Measurements from ENCODE around the gene TMEM204.

Gene TMEM204

DNA sequence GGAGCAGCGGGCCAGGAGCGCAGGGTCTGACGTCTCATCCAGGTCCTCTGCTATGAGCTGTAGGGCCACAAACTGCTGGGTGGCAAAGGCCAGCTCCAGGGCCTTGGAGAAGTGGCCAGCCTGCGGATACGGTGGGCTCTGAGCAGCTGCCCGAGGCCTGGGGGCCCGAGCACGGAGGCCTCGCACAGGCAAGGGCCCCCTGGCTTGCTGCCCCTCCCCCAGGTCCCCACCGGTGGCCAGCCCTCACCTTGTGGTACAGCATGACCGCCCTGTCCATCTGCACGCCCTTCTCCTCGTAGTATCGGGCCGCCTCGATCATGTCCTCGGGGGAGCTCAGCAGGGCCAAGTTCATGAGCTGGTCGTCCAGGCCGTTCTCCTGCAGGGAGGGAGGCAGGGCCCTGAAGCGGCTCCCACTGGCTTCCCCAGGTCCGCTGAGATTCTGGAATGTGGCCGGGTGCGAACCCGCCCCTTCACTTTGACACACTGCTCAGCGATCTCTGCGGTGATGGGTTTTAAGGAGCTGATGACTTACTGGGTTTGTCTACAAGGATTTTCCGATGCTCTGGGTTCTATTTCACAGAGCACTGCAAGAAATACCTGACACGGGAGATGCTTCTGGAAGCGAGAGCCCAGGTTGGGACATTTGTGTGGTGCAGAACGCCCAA, 9.8 kb upstream of the TMEM204 start:
- no peak for FAIRE-seq

DNA sequence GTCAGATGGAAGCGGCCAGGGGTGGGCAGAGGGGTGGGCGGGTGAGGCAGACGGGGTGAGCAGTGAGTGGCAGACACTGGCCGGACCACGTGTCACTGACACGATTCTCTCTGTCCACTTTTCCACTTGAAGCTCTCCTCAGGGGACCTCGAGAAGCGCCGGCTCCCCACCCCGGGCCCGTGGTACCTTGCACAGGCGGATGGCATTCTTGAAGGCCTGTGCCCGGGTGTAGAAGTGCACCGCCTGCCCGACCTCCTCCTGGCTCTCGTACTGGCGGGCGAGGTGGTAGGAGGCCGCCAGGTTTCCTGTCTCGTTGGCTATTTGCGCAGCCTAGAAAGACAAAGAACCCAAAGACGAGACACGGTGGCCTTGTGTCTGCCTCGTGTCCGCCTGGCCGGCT, 9.1 kb upstream of the TMEM204 start:
- FAIRE-seq: no peak

DNA sequence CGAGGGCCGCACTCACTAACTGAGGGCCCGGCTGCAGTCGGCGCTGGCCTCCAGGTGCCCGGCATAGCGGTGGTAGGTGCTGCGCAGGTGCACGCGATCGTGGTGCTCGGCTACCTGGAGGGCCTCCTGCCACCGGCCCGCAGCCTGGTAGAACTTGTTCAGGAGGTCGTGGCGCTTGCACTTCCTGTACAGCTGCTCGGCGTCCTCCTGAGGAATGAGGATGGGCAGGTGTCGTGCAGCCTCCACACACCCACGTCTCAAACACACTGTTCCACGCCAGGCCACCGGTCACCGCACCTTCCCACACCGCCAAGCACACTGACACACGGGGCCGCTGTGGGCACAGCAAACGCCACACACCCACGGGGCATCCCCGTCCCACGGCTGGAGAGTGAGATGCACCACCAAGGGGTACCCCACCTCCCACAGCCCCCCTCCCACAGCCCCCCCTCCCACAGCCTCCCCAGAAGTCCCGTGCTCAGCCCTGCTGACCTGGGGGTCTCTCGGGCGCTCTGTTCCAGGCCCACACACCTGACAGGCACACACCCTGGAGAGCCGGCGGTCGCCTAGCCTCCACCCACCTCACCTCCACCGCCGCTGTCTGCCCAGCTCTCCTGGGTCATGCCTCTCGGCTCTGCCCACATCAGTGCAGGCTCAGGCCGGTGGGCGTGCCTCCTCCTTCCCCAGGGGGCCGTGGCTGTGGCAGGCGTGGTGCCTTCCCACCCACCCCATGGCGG, 7.4 kb upstream of the TMEM204 start:
- no peak for FAIRE-seq

DNA sequence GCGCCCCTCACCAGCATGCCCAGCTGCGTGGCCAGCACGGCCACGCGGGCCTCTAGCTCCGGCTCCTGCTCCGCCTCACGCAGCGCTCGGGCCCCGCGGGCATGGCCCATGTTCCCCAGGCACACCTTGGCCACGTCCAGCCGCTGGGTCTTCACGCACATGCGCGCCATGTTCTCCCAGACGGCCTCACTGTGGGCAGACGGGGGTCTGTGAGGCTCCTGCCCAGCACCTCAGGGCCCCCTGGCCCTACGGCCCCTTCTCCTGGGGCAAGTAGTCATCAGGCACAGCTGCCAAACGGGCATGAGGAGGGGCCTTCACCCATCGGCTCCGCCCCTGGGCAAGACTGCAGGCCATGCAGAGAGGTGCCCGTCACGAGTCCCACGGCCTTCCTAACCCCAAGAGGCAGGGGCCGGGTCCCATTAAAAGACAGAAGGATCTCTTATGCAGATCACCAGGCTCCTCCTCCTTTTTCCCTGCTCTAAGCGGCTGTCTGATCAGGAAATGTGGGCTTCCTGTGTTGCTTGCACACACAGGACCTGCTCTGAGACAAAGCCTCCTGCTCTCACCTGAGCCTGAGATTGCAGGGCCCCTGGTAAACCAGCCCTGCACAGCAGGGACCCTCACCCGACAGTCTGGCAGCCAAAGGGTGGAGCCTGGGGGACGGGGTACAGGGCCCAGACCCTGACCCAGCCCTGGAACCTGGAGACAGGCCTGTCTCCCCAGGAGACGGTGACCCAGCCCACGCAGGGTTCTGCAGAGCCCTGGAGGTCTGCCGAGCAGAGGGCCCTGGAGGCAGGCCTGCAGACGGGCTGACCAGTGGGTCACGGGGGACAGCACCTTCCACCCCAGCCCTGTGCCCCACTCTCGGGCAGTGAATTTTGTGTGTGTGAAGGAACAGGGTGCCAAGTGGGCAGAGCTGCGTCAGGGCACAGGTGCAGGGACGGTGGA, 6.6 kb upstream of the TMEM204 start:
- FAIRE-seq: no peak

DNA sequence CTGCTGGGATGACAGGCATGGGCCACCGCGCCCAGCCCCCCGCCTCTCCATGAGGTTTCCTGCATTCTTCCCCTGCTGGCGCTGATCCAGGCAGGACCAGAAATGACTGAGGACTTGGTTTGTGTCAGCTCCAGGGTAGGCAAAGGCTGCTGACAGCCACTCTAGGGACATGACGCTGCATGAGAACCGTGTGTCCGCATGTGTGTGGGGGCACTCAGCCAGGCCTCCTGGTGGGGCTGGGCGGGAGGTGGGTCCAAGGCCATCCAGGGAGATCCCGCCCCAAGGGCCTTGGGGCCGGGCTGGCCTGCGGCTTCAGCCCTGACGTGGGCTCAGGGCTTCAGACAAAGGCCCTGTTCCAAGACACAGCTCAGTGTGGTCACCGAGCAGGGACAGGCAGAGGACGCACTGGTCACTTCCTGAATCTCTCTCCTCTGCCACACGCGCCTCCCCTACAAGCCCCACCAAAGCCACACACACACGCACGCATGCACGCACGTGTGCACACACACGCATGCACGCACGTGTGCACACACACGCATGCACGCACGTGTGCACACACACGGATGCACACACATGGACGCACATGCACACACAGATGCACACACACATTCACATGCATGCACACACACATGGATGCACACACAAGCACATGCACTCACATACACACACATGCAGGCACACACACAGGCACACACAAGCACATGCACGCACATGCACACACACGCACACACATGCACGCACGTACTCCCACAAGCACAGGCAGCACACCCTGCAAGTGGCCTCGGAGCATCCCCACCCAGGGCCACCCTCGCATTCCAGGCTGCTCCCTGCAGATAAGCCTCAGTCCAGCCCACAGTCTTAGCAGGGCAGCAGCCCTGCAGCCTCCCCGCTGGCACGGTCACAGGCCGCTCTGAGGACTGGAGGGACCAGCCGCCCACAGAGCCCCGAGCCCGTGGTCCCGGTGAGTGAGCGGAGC, 5.3 kb upstream of the TMEM204 start:
- no peak for FAIRE-seq

DNA sequence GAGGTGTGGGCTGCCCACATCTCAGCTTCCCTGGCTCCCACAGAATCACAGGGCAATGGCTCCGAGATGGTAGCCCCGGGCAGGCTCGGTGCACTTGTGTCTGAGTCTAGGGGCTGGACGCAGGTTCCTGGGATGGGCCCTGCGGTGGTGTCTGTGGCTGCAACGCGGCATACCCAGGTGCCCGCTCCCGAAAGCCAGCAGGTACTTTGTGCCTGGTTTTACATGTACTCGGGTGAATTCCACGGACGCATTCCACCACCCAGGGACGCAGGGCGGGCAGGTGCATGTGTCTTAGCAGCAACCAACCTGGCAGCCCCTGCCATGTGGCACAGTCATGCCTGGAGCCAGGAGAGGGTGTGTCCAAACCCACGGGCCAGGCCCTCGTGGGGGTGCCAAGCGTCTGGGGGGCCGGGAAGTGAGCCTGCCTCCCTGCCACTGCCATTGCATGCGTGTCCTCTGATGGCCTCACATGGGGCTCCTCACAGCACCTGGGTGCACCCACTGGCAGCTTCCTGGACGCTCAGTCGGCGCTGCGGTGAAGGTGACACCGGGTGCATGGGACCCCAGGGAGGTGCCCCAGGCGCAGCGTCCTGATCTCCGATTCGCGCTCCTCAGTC, 4.4 kb upstream of the TMEM204 start:
- FAIRE-seq: no peak

DNA sequence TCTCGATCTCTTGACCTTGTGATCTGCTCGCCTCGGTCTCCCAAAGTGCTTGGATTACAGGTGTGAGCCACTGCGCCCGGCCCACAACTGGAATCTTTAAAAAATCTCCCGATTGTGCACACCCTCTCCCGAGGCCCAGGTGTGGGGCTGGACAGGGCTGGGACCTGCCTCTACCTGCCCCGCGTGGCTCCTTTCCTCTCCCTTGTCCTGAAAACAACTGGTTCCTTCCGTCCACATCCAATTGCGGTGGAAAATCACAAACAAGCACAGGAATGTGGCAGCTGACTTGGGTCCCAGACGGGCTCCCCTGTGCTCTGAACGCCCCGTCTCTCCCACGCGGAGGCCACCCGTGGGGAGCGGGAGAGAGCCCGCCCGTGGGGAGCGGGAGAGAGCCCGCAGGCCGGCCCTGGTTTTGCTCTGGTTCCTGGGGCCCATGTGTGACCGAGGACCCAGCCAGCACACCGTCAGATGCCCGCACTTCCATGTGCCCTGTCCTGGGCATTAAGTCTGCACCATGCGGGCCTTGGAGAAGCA, 3.0 kb upstream of the TMEM204 start:
- no peak for FAIRE-seq

DNA sequence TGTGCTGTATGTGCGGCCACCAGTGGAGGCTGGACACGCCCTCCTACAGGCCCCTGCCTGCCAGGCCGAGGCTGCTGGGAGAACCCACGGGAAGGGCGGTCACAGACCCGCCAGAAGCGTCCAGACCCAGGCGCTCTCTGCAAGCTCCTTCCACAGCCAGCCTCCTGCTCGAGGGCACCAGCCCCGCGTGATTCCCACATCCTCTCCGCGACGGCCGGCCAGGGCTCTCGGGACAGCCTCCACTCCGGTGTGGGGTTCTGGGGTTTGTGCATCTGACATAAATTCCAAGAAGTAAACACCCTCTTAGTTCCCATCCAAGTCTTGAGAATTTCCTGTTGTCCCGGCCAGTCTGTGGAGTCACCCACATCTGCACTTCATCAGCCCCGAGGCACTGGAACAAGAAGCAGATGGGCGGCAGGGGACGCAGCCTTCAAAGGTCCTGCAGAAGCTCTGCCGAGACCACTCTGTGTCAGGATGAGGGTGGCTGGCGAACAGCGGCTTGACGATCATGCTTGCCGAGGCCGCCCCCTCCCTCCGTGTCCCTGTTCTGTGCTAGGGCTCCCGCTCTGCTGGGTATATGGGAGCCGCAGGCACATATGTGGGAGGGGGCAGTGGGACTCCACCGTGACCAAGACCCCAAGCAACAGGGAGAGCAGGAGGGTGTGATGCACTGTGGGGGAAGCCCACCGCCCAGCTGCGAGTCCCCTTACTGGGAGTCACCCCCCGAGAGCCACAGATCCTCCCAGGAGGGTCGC, 2.4 kb upstream of the TMEM204 start:
- FAIRE-seq: no peak

DNA sequence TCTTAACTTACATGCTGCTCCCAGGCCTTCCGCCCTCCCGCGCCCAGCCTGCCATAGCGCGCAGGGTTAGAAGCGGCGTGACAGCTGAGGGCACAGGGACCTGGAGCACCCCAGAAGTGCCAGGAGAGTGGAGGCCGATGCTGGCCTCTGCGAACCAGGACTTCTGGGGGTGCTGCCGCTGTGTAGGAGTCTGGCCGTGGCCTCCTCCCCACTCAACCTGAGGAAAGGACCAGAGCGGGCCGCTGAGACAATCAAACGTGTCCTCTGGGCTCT, 1.9 kb upstream of the TMEM204 start:
- no peak for FAIRE-seq

DNA sequence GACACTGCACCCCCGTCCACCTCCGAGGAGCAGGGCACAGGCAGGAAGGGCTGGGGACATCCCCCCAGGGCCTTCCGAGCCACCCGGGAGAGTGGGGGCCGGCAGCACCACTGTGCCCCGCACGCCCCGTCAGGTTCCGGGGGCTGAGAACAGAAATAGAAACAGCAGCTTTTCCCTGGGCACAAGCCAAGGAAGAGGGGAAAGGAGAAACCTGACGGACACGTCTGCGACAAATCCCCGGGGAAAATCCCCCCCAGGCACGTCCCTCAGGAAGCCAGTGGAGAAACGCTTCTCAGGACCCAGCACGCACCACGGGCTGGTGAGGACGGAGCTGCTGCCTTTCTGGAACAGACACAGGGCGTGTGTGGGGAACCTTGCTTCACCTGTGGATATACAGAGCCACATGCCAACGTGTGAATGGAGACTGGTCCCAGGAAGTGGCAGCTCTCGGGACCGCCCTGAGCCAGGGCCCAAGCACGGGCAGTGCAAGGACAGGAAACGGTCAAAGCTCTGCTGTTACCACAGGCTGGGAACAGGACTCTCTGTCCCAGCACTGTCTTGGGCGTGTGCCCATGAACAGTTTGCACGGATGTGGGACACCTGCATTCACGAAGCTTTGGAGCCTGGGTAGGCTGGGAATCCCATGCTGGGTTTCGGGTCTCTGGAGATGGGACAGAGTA, 1.2 kb upstream of the TMEM204 start:
- no peak for FAIRE-seq

DNA sequence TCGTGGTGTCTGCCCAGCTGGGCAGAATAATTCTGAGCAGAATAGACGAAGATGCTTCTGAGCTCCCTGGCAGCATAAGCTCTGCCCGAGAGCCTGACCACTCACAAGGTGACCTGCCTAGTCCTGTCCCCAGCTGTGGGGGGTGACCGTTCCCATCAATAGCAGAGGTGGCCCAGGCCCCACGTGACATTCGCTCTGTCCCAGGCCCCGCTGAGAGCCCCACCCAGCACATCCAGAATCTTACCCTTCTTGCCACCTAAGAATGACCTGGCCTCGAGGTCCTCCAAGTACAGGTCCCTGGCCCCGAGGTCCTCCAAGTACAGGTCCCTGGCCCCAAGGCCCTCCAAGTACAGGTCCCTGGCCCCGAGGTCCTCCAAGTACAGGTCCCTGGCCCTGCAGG, 695 bp upstream of the TMEM204 start:
- no peak for FAIRE-seq

DNA sequence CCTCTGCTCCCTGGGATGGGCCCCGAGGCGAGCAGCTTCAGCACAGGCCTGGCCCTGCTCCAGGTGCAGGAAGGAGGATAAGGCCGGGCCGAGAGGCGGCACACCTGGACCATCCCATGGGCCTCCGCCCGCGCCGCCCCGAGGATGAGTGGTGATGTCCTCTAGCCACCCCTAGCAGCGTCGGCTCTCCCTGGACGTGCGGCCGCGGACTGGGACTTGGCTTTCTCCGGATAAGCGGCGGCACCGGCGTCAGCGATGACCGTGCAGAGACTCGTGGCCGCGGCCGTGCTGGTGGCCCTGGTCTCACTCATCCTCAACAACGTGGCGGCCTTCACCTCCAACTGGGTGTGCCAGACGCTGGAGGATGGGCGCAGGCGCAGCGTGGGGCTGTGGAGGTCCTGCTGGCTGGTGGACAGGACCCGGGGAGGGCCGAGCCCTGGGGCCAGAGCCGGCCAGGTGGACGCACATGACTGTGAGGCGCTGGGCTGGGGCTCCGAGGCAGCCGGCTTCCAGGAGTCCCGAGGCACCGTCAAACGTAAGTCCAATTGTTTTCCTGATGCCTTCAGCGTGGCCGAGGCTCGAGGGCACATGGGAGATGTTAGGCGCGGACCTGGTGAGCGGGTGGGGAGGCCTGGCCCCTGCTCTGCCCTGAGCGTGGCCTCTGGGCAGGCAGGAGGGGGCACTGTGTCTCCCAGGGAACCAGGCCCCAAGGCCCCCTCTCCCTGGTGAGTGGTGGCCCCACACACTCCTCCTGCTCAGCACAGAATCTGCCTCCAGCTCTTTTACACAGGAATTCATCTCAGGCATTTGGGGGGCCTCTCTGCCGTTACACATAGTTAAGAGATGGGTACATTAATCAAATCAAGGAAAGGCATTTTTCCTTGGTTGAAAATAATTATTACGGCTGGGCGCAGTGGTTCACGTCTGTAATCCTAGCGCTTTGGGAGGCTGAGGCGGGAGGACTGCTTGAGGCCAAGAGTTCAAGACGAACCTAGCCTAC, 855 bp downstream of the TMEM204 start:
- FAIRE-seq: no peak

DNA sequence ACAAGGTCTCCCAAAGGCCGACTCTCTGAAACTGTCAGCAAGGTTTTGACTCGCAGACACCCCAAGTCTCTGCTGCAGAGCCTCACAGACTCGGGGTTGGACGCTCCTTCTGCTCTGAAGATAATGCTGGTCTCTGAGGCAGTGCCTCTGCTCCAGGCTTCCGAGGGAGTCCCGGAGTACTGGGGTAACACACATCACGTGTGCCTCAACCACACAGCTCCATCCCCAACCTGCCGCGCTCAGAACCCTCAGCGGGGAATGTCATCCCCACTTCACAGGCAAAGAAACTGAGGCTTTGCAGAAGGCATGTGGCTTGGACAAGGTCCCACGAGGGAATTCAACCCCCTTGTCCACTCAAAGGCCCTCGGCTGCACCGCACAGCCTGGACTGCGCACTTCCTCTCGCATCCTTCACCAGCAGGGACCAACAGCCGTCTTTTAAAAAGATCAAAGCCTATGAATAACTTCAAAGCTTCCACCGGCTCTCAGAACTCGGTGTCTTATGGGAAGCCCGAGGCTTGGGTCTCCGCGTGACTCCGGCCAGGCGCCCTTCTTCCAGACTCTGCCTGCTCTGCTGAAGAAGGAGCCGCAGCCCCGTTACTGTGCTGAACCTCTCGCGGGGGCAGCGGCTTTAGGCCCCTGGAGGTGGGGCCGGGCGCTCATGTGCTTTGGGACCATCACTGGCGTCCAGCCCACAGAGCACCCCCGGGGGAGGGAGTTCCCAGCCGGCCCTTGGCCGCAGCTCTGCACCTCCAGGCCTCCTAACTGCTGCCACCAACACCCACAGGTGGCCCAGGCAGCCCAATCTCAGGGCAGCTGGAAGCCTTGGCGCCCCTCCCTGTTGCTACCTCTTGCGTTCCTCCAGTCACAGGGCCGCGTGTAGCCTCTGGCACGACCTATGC, 2.2 kb downstream of the TMEM204 start:
- no peak for FAIRE-seq

DNA sequence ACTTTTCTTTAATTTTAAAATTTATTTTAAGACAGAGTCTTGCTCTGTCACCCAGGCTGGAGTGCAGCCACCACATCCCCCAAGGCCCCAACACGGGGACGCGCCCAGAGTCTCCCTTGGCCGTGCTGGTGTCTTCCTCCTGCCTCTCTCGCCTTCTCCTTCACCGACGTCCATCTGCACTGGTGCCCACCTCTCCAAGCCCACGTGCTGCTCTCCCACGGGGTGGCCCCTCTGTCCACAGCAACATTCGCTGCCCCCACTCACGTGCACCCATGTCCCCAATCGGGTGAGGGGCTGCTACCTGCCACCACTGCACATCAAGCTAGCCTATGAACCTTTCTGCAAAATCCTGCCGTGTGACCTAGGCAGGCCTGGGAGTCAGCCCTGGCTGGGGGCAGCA, 3.1 kb downstream of the TMEM204 start:
- no peak for FAIRE-seq

DNA sequence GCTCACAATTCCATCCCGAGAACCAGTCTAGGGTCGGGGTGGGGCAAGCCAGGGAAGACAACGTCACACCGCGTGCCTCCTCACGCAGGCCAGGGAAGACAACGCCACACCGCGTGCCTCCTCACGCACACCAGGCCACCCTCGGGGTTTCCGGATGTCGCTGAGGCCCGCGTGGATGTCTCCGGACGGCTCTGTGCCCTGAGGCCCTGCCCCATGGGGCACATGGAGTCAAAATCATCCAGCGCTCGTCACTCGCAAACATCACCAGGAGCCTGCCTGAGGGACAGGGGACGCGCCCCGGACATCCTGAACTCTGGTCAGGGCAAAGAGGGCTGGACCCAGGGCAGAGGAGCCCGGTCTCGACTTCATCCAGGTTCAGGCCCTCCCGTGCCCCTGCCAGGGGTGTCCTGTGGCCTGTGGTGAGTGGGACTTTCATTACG, 3.7 kb downstream of the TMEM204 start:
- FAIRE-seq: no peak

DNA sequence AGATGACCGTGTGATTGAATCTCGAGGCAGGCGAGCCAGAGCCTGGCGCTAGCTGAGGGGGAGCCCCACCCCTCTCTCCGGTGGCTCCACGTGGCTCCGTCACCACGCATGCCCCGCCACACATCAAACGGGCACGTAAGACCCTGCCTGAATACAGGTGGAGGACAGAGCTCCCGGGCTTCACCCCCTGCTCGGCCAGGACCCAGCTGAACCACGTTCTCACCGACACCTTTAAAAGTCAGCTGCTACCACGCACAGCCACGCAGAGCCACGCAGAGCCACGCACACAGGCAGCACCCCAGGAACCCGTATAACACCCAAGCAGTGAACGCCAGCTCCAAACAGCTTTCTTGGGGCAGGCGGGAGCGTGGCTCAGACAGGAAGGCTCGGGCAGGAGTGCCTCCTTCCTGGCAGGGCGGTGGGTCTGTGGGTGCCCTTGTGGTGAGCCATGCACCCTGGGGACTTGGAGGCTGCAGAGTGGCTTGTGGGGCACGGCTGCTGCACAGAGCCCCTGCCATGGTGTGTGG, 4.4 kb downstream of the TMEM204 start:
- no peak for FAIRE-seq

DNA sequence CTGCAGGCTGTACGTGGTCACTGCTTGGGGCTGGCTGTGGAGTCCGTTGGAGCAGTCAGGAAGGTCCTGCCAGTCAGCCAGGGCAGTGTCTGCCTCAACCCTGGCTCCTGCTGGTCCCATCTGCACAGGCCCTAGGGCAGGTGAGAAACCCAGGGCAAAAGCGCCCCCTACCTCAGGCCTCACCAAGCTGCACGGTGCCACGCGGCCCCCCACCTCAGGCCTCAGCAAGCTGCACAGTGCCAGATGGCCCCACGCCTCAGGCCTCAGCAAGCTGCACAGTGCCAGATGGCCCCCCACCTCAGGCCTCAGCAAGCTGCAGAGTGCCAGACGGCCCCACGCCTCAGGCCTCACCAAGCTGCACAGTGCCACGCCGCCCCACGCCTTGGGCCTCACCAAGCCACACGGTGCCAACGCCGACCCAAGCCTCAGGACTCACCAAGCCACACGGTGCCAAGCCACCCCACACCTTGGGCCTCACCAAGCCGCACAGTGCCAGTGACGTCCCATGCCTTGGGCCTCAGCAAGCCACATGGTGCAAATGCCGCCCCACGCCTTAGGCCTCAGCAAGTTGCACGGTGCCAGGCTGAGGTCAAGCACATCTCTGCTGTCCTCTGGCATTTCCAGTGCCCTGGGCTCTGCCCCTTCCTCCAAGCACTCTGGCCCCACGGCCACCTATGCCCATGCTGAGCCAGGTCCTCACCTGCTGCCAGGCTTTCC, 5.5 kb downstream of the TMEM204 start:
- no peak for FAIRE-seq
